MCF 10A (cell line): ENCODE measurements around the gene VIT. TPM values are rescaled to one million over a fixed set of nuclear protein-coding genes. Genes with fewer than 3 reads are reported as not detected.

Experiments
- Bru-seq: library from RNA; stranded (reverse); fragments of 400-500 nt; gene quantifications from one replicate; lab custom pipeline; 2021; lab: Mats Ljungman, UMichigan
- BruChase-seq, 2 experiments: library from RNA; stranded (reverse); fragments of 400-500 nt; gene quantifications; one replicate each; lab custom pipeline; 2021; lab: Mats Ljungman, UMichigan
- BruUV-seq: library from RNA; stranded (reverse); fragments of 400-500 nt; replicated peaks from 2 replicates; lab custom pipeline; 2021; lab: Mats Ljungman, UMichigan
- CTCF ChIA-PET: fragments of 300-600 bp; sonication (Branson Sonifier 250); formaldehyde crosslinking; extraction: SDS; loops from one replicate; lab custom pipeline; 2021; ENCODE audit warnings: antibody characterized with exemption, inconsistent platforms; lab: Yijun Ruan, JAX
- POLR2A ChIA-PET: fragments of 300-600, 350-650 bp; sonication (Branson Sonifier 250); formaldehyde crosslinking; extraction: SDS; loops from one replicate; lab custom pipeline; 2020; ENCODE audit warnings: antibody characterized with exemption, inconsistent platforms; lab: Yijun Ruan, JAX
- DNase-seq: peaks from one replicate; pipeline ENCODE4 v3.0.0-alpha.2; 2018; ENCODE audit not compliant: unreplicated experiment
- H3K27ac Mint-ChIP-seq: one replicate; pipeline ENCODE4 v1.8.0; 2022; ENCODE audit warnings: mild to moderate bottlenecking, low read depth, mixed read lengths; ENCODE audit not compliant: unreplicated experiment
- H3K27me3 Mint-ChIP-seq: one replicate; pipeline ENCODE4 v1.8.0; 2022; ENCODE audit warnings: mixed read lengths; ENCODE audit not compliant: insufficient read depth, unreplicated experiment
- H3K36me3 Mint-ChIP-seq: one replicate; pipeline ENCODE4 v1.8.0; 2022; ENCODE audit warnings: mild to moderate bottlenecking, moderate library complexity, mixed read lengths; ENCODE audit not compliant: insufficient read depth, unreplicated experiment
- H3K4me1 Mint-ChIP-seq: one replicate; pipeline ENCODE4 v1.8.0; 2022; ENCODE audit warnings: mixed read lengths; ENCODE audit not compliant: insufficient read depth, unreplicated experiment
- H3K4me3 Mint-ChIP-seq: one replicate; pipeline ENCODE4 v1.8.0; 2022; ENCODE audit warnings: mild to moderate bottlenecking, moderate library complexity, mixed read lengths; ENCODE audit not compliant: unreplicated experiment
- H3K9me3 Mint-ChIP-seq: one replicate; pipeline ENCODE4 v1.8.0; 2022; ENCODE audit warnings: mixed read lengths; ENCODE audit not compliant: unreplicated experiment
- CTCF ChIP-seq: fragments of 200-600 bp; IDR thresholded peaks from one replicate; pipeline ENCODE4 v1.8.0; 2022; ENCODE audit warnings: antibody characterized with exemption, mild to moderate bottlenecking; ENCODE audit not compliant: unreplicated experiment
- intact Hi-C: fragments of 100-400 bp; cut with micrococcal nuclease; formaldehyde crosslinking; loops from 2 replicates; pipeline ENCODE4 v1.14.1; 2022
- long read RNA-seq: library from polyadenylated mRNA; stranded (forward); transcript quantifications from one replicate; pipeline ENCODE4 v2.0.0, GENCODE V29; 2022
- total RNA-seq: library from RNA; stranded (reverse); gene quantifications from 2 replicates; pipeline ENCODE4 v1.2.3, GENCODE V29; 2022

The VIT gene
- total RNA-seq, result not detected in 2 replicates
- Bru-seq, nascent RNA, result not detected
- not detected for BruChase-seq, experiment 1, labeled RNA remaining after a 6-hour chase
- BruChase-seq, experiment 2, labeled RNA remaining after a 2-hour chase, result not detected
- long read RNA-seq, result 0 reads

GRCh38 chr2:36696533-36696932, at the start of gene VIT:
VIT (plus strand) TSS chr2:36696707; CDS start chr2:36716371, 19,664 bp downstream.
- Mint-ChIP-seq H3K27me3 (no peaks in the 10 kb centered on the region), H3K4me3 (no peak within 1 kb of the TSS), H3K4me1 (peaks cover 16% of the 10 kb centered on the region), H3K27ac (no peak within 1 kb of the TSS), H3K9me3 (no peaks in the 10 kb centered on the region), H3K36me3 (no peaks in the 10 kb centered on the region)
- ChIA-PET POLR2A (interaction anchor here (0.7 kb wide), 1 partner anchor 73 kb away, joined by 3 read pairs; no protein-coding TSS in a partner anchor), CTCF (interaction anchor here (0.6 to 3.0 kb wide), 5 partner anchors 10 to 88 kb away, joined by 3 to 12 read pairs (median 3); no protein-coding TSS in a partner anchor)
- intact Hi-C loops, result no loop called here
- TF ChIP-seq CTCF, result no peak
- no TSS peak for BruUV-seq
- no peak for DNase-seq

GRCh38 chr2:36650031-36650829, 46.3 kb upstream of the VIT start:
- peak; percentile 93 for DNase-seq
- no peak for TF ChIP-seq CTCF
- H3K36me3 Mint-ChIP-seq, result no peaks in the 10 kb centered on the region
- ChIA-PET POLR2A (interaction anchor here (0.6 to 1.4 kb wide), 5 partner anchors 9 to 192 kb away, joined by 3 to 10 read pairs (median 4); no protein-coding TSS in a partner anchor), CTCF (interaction anchor here (0.6 to 1.8 kb wide), 6 partner anchors 15 to 300 kb away, joined by 3 to 6 read pairs (median 5); no protein-coding TSS in a partner anchor)
- no peaks in the 10 kb centered on the region for H3K9me3 Mint-ChIP-seq
- intact Hi-C loops, result no loop called here
- H3K27me3 Mint-ChIP-seq, result no peaks in the 10 kb centered on the region
- peaks cover 11% of the 10 kb centered on the region for H3K4me1 Mint-ChIP-seq
- BruUV-seq, result no TSS peak
- H3K4me3 Mint-ChIP-seq, result no peak overlapping the region
- H3K27ac Mint-ChIP-seq, result peak overlapping the region; percentile 61

- Mint-ChIP-seq H3K27ac (no peak overlapping the region), H3K4me3 (no peak overlapping the region), H3K36me3 (no peaks in the 10 kb centered on the region), H3K9me3 (no peaks in the 10 kb centered on the region), H3K27me3 (no peaks in the 10 kb centered on the region), H3K4me1 (peaks cover 11% of the 10 kb centered on the region)
- CTCF ChIA-PET, result interaction anchor here (0.7 to 1.8 kb wide), 5 partner anchors 11 to 282 kb away, joined by 3 to 7 read pairs (median 4); no protein-coding TSS in a partner anchor
- no peak for TF ChIP-seq CTCF
- intact Hi-C loops, result no loop called here
- no peak for DNase-seq
- POLR2A ChIA-PET, result interaction anchor here (0.5 kb wide), 1 partner anchor 151 kb away, joined by 3 read pairs; no protein-coding TSS in a partner anchor
- BruUV-seq, result no TSS peak
Measured at GRCh38 chr2:36653155-36653554, 43.4 kb upstream of the VIT start.
